GM21529 (cell line): ENCODE measurements around the gene DNAH14.
"Not testable (repeated sequence)": the region's sequence is repeated elsewhere in the genome, so short reads cannot be mapped to it uniquely, and the experiment has no call there.

Source experiments
- ATAC-seq: cut with Tn5 transposase; IDR thresholded peaks from one replicate; pipeline ENCODE4 v1.9.1; 2021; ENCODE audit not compliant: unreplicated experiment

The DNAH14 gene

GRCh38 chr1:224991550-224991949, 62.1 kb downstream of the DNAH14 start:
- not testable (repeated sequence) for ATAC-seq

GRCh38 chr1:224995602-224996001, 66.1 kb downstream of the DNAH14 start:
- no peak for ATAC-seq

- no peak for ATAC-seq
These were observed 66.8 kb downstream of the DNAH14 start for GRCh38 chr1:224996266-224996665.

- ATAC-seq, result no peak
These were observed 68.7 kb downstream of the DNAH14 start for GRCh38 chr1:224998185-224998584.

- no peak for ATAC-seq
These were observed 74.9 kb downstream of the DNAH14 start for GRCh38 chr1:225004396-225004795.

GRCh38 chr1:225006352-225006751, 76.9 kb downstream of the DNAH14 start:
- ATAC-seq, result not testable (repeated sequence)

- ATAC-seq, result not testable (repeated sequence)
These were observed 78.6 kb downstream of the DNAH14 start for GRCh38 chr1:225008050-225008449.

- ATAC-seq, result no peak
These were observed 91.6 kb downstream of the DNAH14 start for GRCh38 chr1:225021037-225021436.

- ATAC-seq, result no peak
These were observed 97.2 kb downstream of the DNAH14 start for GRCh38 chr1:225026701-225027100.

- ATAC-seq, result not testable (repeated sequence)
These were observed 107.0 kb downstream of the DNAH14 start for GRCh38 chr1:225036441-225036840.

GRCh38 chr1:225042263-225042662, 112.8 kb downstream of the DNAH14 start:
- ATAC-seq, result no peak

GRCh38 chr1:225044258-225044657, 114.8 kb downstream of the DNAH14 start:
- no peak for ATAC-seq

GRCh38 chr1:225049594-225049993, 120.1 kb downstream of the DNAH14 start:
- ATAC-seq, result no peak

GRCh38 chr1:225063722-225064121, 134.2 kb downstream of the DNAH14 start:
- ATAC-seq, result no peak

GRCh38 chr1:225070972-225071371, 141.5 kb downstream of the DNAH14 start:
- ATAC-seq, result no peak

GRCh38 chr1:225097175-225097574, 167.7 kb downstream of the DNAH14 start:
- ATAC-seq, result no peak

- ATAC-seq, result no peak
These were observed 181.5 kb downstream of the DNAH14 start for GRCh38 chr1:225111000-225111399.

- no peak for ATAC-seq
These were observed 183.8 kb downstream of the DNAH14 start for GRCh38 chr1:225113265-225113664.

- no peak for ATAC-seq
These were observed 185.0 kb downstream of the DNAH14 start for GRCh38 chr1:225114354-225114990.

GRCh38 chr1:225119307-225119706, 189.8 kb downstream of the DNAH14 start:
- no peak for ATAC-seq

- ATAC-seq, result no peak
These were observed 191.6 kb downstream of the DNAH14 start for GRCh38 chr1:225121095-225121494.

- ATAC-seq, result no peak
These were observed 202.4 kb downstream of the DNAH14 start for GRCh38 chr1:225131869-225132268.

GRCh38 chr1:225137976-225138375, 208.5 kb downstream of the DNAH14 start:
- no peak for ATAC-seq
